Measurements from ENCODE around the gene SLC7A6OS. TPM values are rescaled to one million over a fixed set of nuclear protein-coding genes. Genes with fewer than 3 reads are reported as not detected.
A peak's percentile ranks its signal among the peaks of the same experiment; 100 is the strongest.

The SLC7A6OS gene
- total RNA-seq, 2 experiments from 2014 or later = 26.3 to 30.7 TPM

- ATAC-seq = peak; percentile 47
- CTCF ChIA-PET = interaction anchor here (1.2 to 15.7 kb wide), 5 partner anchors 11 to 42 kb away, joined by 3 to 346 read pairs (median 27); partner anchors contain the start of genes PRMT7, SLC7A6 and SLC7A6OS
- Mint-ChIP-seq H3K4me3 (peak overlapping the region; percentile 66), H3K36me3 (ENCODE audit: low read depth) (peaks cover 79% of the 10 kb centered on the region), H3K27me3 (ENCODE audit: low read depth) (no peaks in the 10 kb centered on the region), H3K4me1 (ENCODE audit: low read depth) (peaks cover 95% of the 10 kb centered on the region), H3K9me3 (ENCODE audit: insufficient read depth) (no peaks in the 10 kb centered on the region), H3K27ac (peak overlapping the region; percentile 84)
- POLR2A ChIA-PET = interaction anchor here (0.5 to 4.5 kb wide), 7 partner anchors 10 to 206 kb away, joined by 3 to 55 read pairs (median 9); partner anchors contain the start of genes PRMT7, SLC7A6 and SLC7A6OS
- peak; percentile 64 for DNase-seq
These were observed 24.3 kb downstream of the SLC7A6OS start for GRCh38 chr16:68286153-68287074.

GRCh38 chr16:68285683-68286082 is 25.1 kb downstream of the SLC7A6OS start:
- H3K4me3 Mint-ChIP-seq = peak overlapping the region; percentile 66
- no peaks in the 10 kb centered on the region for H3K9me3 Mint-ChIP-seq (ENCODE audit: insufficient read depth)
- DNase-seq (no peak), ATAC-seq (no peak)
- CTCF ChIA-PET = interaction anchor here (0.6 to 15.7 kb wide), 10 partner anchors 11 to 245 kb away, joined by 3 to 346 read pairs (median 3); partner anchors contain the start of genes PRMT7, SLC7A6 and SLC7A6OS
- peaks cover 95% of the 10 kb centered on the region for H3K4me1 Mint-ChIP-seq (ENCODE audit: low read depth)
- POLR2A ChIA-PET = interaction anchor here (0.6 to 4.5 kb wide), 7 partner anchors 10 to 70 kb away, joined by 3 to 55 read pairs (median 9); partner anchors contain the start of genes PRMT7, SLC7A6 and SLC7A6OS
- H3K27ac Mint-ChIP-seq = peak overlapping the region; percentile 84
- no peaks in the 10 kb centered on the region for H3K27me3 Mint-ChIP-seq (ENCODE audit: low read depth)
- H3K36me3 Mint-ChIP-seq (ENCODE audit: low read depth) = peaks cover 78% of the 10 kb centered on the region

GRCh38 chr16:68284847-68285246 is 25.9 kb downstream of the SLC7A6OS start:
- Mint-ChIP-seq H3K4me3 (peak overlapping the region; percentile 58), H3K27ac (peak overlapping the region; percentile 84), H3K9me3 (ENCODE audit: insufficient read depth) (no peaks in the 10 kb centered on the region), H3K36me3 (ENCODE audit: low read depth) (peaks cover 75% of the 10 kb centered on the region), H3K27me3 (ENCODE audit: low read depth) (no peaks in the 10 kb centered on the region), H3K4me1 (ENCODE audit: low read depth) (peaks cover 92% of the 10 kb centered on the region)
- peak; percentile 3 for ATAC-seq
- CTCF ChIA-PET = interaction anchor here (0.7 to 15.7 kb wide), 11 partner anchors 10 to 244 kb away, joined by 3 to 346 read pairs (median 4); partner anchors contain the start of genes PRMT7, SLC7A6 and SLC7A6OS
- DNase-seq = peak; percentile 37
- POLR2A ChIA-PET = interaction anchor here (0.7 to 4.5 kb wide), 8 partner anchors 9 to 34 kb away, joined by 3 to 55 read pairs (median 8); partner anchors contain the start of genes PRMT7, SLC7A6 and SLC7A6OS

- Mint-ChIP-seq H3K27ac (peak overlapping the region; percentile 84), H3K4me1 (ENCODE audit: low read depth) (peaks cover 91% of the 10 kb centered on the region), H3K27me3 (ENCODE audit: low read depth) (no peaks in the 10 kb centered on the region), H3K4me3 (peak overlapping the region; percentile 58), H3K36me3 (ENCODE audit: low read depth) (peaks cover 75% of the 10 kb centered on the region), H3K9me3 (ENCODE audit: insufficient read depth) (no peaks in the 10 kb centered on the region)
- POLR2A ChIA-PET = interaction anchor here (0.7 to 4.5 kb wide), 7 partner anchors 8 to 35 kb away, joined by 3 to 55 read pairs (median 7); partner anchors contain the start of genes PRMT7, SLC7A6 and SLC7A6OS
- peak; percentile 43 for ATAC-seq
- CTCF ChIA-PET = interaction anchor here (1.3 to 15.7 kb wide), 9 partner anchors 9 to 237 kb away, joined by 3 to 346 read pairs (median 4); partner anchors contain the start of genes PRMT7, SLC7A6 and SLC7A6OS
- peak; percentile 52 for DNase-seq
These were observed 26.7 kb downstream of the SLC7A6OS start for GRCh38 chr16:68283801-68284598.

GRCh38 chr16:68283346-68283745 is 27.4 kb downstream of the SLC7A6OS start:
- DNase-seq (no peak), ATAC-seq (no peak)
- peak overlapping the region; percentile 84 for H3K27ac Mint-ChIP-seq
- H3K4me1 Mint-ChIP-seq (ENCODE audit: low read depth) = peaks cover 87% of the 10 kb centered on the region
- peak overlapping the region; percentile 58 for H3K4me3 Mint-ChIP-seq
- no peaks in the 10 kb centered on the region for H3K27me3 Mint-ChIP-seq (ENCODE audit: low read depth)
- no peaks in the 10 kb centered on the region for H3K9me3 Mint-ChIP-seq (ENCODE audit: insufficient read depth)
- POLR2A ChIA-PET = interaction anchor here (1.1 to 4.5 kb wide), 4 partner anchors 9 to 28 kb away, joined by 7 to 55 read pairs (median 14); partner anchors contain the start of genes PRMT7, SLC7A6 and SLC7A6OS
- peaks cover 74% of the 10 kb centered on the region for H3K36me3 Mint-ChIP-seq (ENCODE audit: low read depth)
- CTCF ChIA-PET = interaction anchor here (1.3 to 15.7 kb wide), 8 partner anchors 8 to 237 kb away, joined by 3 to 346 read pairs (median 6); partner anchors contain the start of genes PRMT7, SLC7A6 and SLC7A6OS

- ATAC-seq (no peak), DNase-seq (no peak)
- Mint-ChIP-seq H3K27me3 (ENCODE audit: low read depth) (no peaks in the 10 kb centered on the region), H3K9me3 (ENCODE audit: insufficient read depth) (no peaks in the 10 kb centered on the region), H3K4me3 (no peak overlapping the region), H3K36me3 (ENCODE audit: low read depth) (peaks cover 61% of the 10 kb centered on the region), H3K4me1 (ENCODE audit: low read depth) (peaks cover 75% of the 10 kb centered on the region), H3K27ac (peak overlapping the region; percentile 74)
- ChIA-PET CTCF (interaction anchor here (15.7 kb wide), 1 partner anchor 18 kb away, joined by 346 read pairs; the partner anchor contains the start of gene SLC7A6), POLR2A (no interaction called here)
These were observed 28.7 kb downstream of the SLC7A6OS start for GRCh38 chr16:68282064-68282452.

- H3K27ac Mint-ChIP-seq = peak overlapping the region; percentile 74
- no peak for DNase-seq
- peaks cover 60% of the 10 kb centered on the region for H3K36me3 Mint-ChIP-seq (ENCODE audit: low read depth)
- peak; percentile 19 for ATAC-seq
- H3K27me3 Mint-ChIP-seq (ENCODE audit: low read depth) = no peaks in the 10 kb centered on the region
- H3K9me3 Mint-ChIP-seq (ENCODE audit: insufficient read depth) = no peaks in the 10 kb centered on the region
- H3K4me3 Mint-ChIP-seq = no peak overlapping the region
- ChIA-PET CTCF (interaction anchor here (2.2 to 15.7 kb wide), 2 partner anchors 12 to 18 kb away, joined by 6 to 346 read pairs; partner anchors contain the start of gene SLC7A6), POLR2A (interaction anchor here (0.8 to 1.9 kb wide), 3 partner anchors 9 to 18 kb away, joined by 3 to 8 read pairs (median 3); partner anchors contain the start of gene SLC7A6)
- H3K4me1 Mint-ChIP-seq (ENCODE audit: low read depth) = peaks cover 76% of the 10 kb centered on the region
These were observed 29.2 kb downstream of the SLC7A6OS start for GRCh38 chr16:68281368-68282063.

GRCh38 chr16:68279726-68280558 is 30.8 kb downstream of the SLC7A6OS start:
- peak overlapping the region; percentile 64 for H3K27ac Mint-ChIP-seq
- no peaks in the 10 kb centered on the region for H3K27me3 Mint-ChIP-seq (ENCODE audit: low read depth)
- peaks cover 77% of the 10 kb centered on the region for H3K4me1 Mint-ChIP-seq (ENCODE audit: low read depth)
- DNase-seq (no peak), ATAC-seq (no peak)
- POLR2A ChIA-PET = interaction anchor here (1.4 to 1.9 kb wide), 2 partner anchors 12 to 16 kb away, joined by 3 to 8 read pairs; partner anchors contain the start of gene SLC7A6
- peaks cover 65% of the 10 kb centered on the region for H3K36me3 Mint-ChIP-seq (ENCODE audit: low read depth)
- H3K4me3 Mint-ChIP-seq = no peak overlapping the region
- CTCF ChIA-PET = interaction anchor here (0.7 to 15.7 kb wide), 5 partner anchors 10 to 49 kb away, joined by 3 to 346 read pairs (median 4); partner anchors contain the start of genes PRMT7, SLC7A6 and SLC7A6OS
- H3K9me3 Mint-ChIP-seq (ENCODE audit: insufficient read depth) = no peaks in the 10 kb centered on the region

GRCh38 chr16:68276223-68276622 is 34.5 kb downstream of the SLC7A6OS start:
- Mint-ChIP-seq H3K36me3 (ENCODE audit: low read depth) (peaks cover 59% of the 10 kb centered on the region), H3K27ac (peak overlapping the region; percentile 89), H3K27me3 (ENCODE audit: low read depth) (no peaks in the 10 kb centered on the region), H3K4me1 (ENCODE audit: low read depth) (peaks cover 72% of the 10 kb centered on the region), H3K9me3 (ENCODE audit: insufficient read depth) (no peaks in the 10 kb centered on the region), H3K4me3 (peak overlapping the region; percentile 65)
- DNase-seq (no peak), ATAC-seq (peak; percentile 2)
- ChIA-PET POLR2A (interaction anchor here (0.6 to 2.4 kb wide), 7 partner anchors 8 to 34 kb away, joined by 3 to 6 read pairs (median 3); partner anchors contain the start of genes PRMT7, SLC7A6 and SLC7A6OS), CTCF (interaction anchor here (0.7 to 7.9 kb wide), 7 partner anchors 8 to 53 kb away, joined by 3 to 118 read pairs (median 6); partner anchors contain the start of genes PRMT7, SLC7A6 and SLC7A6OS)

All from activated CD8-positive, alpha-beta T cell treated with anti-CD3 and anti-CD28 coated beads, Interleukin-2, amount 10 ng/mL, durations not matched to agents 7 days and 5 days (primary cell).